ENCODE data around the gene LGMN. TPM values are rescaled to one million over a fixed set of nuclear protein-coding genes. Genes with fewer than 3 reads are reported as not detected.

LGMN gene
- polyA plus RNA-seq, 1 of the 3 experiments (the other 2 are of a cell fraction): 76.3 TPM

DNA sequence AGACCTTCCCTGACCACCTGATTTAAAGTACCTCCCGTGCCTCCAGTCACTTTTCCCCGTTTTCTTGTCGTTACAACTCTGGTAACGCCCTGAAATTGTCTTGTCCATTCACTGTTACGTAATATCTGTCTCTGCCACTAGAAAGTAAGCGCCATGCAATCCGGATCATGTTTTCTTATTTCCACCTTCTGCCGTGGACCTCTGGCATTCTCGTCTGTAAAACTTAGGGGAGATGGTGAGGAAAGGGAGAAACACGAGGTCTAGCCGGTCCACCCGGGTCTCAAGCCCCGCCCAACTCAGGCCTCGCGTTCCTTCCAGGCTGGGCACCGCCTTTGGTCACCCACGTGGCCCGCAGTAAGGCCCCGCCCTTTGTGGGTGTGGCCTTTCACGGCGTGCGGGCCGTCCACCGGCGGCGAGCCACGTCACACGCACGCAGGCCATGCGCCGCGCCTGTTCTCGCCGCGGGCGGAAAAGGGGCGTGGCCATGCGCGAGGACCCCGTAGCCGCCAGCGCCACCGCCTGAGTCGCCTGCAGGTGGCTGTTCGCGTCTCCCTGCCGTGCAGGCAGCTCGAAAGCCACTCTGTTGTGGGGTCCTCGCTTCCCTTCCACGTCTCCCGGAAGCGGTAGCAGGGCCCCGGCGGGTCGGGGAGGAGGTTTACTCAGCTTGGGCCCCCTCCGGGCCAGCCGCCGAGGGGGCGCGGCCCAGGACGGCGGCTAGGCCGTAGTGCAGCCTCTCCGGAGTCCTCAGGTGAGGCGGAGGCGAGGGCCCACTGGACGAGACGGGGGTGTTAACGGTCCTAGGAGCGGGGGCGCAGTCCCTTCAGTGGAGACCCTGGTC, 45.5 kb upstream of the LGMN start, which contains the start of gene GOLGA5 (continued):
- TF ChIP-seq, protein P1, sequence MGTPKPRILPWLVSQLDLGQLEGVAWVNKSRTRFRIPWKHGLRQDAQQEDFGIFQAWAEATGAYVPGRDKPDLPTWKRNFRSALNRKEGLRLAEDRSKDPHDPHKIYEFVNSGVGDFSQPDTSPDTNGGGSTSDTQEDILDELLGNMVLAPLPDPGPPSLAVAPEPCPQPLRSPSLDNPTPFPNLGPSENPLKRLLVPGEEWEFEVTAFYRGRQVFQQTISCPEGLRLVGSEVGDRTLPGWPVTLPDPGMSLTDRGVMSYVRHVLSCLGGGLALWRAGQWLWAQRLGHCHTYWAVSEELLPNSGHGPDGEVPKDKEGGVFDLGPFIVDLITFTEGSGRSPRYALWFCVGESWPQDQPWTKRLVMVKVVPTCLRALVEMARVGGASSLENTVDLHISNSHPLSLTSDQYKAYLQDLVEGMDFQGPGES (IDR thresholded peaks at IDR 0.05; ENCODE audit: low read depth, low read length): no peak
- TF ChIP-seq FOXJ3 (CRISPR knock-in tag; IDR thresholded peaks at IDR 0.05): peak; percentile 12; the same call in 1 of the 2 replicates
- TF ChIP-seq MXI1 (IDR thresholded peaks at IDR 0.05; ENCODE audit: low read depth, low read length): peak; percentile 95
- TF ChIP-seq EP300 (IDR thresholded peaks at IDR 0.05; ENCODE audit: borderline replicate concordance in 1 of 2, low read depth in 1 of 2, low read length in 1 of 2): no peak
- peak; percentile 66 for TF ChIP-seq NRF1 (IDR thresholded peaks at IDR 0.05; ENCODE audit: low read depth, low read length)
- no peak for TF ChIP-seq SMC3 (IDR thresholded peaks at IDR 0.05; ENCODE audit: low read depth, low read length)
- no peak for TF ChIP-seq JUND (IDR thresholded peaks at IDR 0.05)
- peak; percentile 93; the same call in 1 of the 2 replicates for TF ChIP-seq SIN3A (IDR thresholded peaks at IDR 0.05; ENCODE audit: borderline replicate concordance, low read depth, low read length)
- peak; percentile 16; the same call in 1 of the 2 replicates for TF ChIP-seq TCF12 (IDR thresholded peaks at IDR 0.05)
- TF ChIP-seq NFIC (IDR thresholded peaks at IDR 0.05; ENCODE audit: borderline replicate concordance): no peak
- TF ChIP-seq, protein P2, sequence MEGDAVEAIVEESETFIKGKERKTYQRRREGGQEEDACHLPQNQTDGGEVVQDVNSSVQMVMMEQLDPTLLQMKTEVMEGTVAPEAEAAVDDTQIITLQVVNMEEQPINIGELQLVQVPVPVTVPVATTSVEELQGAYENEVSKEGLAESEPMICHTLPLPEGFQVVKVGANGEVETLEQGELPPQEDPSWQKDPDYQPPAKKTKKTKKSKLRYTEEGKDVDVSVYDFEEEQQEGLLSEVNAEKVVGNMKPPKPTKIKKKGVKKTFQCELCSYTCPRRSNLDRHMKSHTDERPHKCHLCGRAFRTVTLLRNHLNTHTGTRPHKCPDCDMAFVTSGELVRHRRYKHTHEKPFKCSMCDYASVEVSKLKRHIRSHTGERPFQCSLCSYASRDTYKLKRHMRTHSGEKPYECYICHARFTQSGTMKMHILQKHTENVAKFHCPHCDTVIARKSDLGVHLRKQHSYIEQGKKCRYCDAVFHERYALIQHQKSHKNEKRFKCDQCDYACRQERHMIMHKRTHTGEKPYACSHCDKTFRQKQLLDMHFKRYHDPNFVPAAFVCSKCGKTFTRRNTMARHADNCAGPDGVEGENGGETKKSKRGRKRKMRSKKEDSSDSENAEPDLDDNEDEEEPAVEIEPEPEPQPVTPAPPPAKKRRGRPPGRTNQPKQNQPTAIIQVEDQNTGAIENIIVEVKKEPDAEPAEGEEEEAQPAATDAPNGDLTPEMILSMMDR (IDR thresholded peaks at IDR 0.05): no peak
- no peak for TF ChIP-seq RAD21 (IDR thresholded peaks at IDR 0.05; ENCODE audit: low read length)

DNA sequence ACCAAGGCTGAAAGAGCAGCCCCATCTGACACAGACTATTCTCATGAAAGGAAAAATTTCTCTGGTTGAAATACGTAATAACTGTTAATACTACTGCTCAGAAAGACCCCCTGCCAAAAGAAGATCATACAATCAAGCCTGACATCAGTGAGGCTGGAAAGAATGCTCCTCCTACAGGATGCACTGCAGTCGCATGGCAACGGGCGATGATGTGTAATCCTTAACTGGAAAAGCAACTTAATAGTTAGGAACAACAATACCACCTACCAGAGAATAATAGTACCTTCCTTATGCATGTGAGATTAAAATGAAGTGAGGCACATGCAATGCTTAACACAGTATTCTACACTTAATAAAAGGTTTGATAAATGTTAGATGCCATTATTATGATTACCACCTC, 44.5 kb upstream of the LGMN start:
- no peaks in the 10 kb centered on the region for H4K20me1 ChIP-seq (ENCODE audit: insufficient read depth)
- H3K79me2 ChIP-seq (ENCODE audit: insufficient read depth): peaks cover 35% of the 10 kb centered on the region
- H3K36me3 ChIP-seq (replicated peaks in 1 of 2; ENCODE audit: control insufficient read depth in 1 of 2, insufficient read depth in 2 of 2, low read length in 1 of 2): peaks cover 8 to 9% of the 10 kb centered on the region in 2 experiments
- WGBS (ENCODE audit: low lambda C conversion rate): 87% methylated on average over 4 of the region's 4 CpGs
- DNase-seq: no peak
- H2AFZ ChIP-seq (ENCODE audit: low read depth): no peak overlapping the region
- no peak overlapping the region for H3K9ac ChIP-seq
- no peak overlapping the region for H3K4me3 ChIP-seq (ENCODE audit: low read depth in 2 of 2, low read length in 1 of 2)
- TF ChIP-seq, protein P3, sequence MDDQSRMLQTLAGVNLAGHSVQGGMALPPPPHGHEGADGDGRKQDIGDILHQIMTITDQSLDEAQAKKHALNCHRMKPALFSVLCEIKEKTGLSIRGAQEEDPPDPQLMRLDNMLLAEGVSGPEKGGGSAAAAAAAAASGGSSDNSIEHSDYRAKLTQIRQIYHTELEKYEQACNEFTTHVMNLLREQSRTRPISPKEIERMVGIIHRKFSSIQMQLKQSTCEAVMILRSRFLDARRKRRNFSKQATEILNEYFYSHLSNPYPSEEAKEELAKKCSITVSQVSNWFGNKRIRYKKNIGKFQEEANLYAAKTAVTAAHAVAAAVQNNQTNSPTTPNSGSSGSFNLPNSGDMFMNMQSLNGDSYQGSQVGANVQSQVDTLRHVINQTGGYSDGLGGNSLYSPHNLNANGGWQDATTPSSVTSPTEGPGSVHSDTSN (IDR thresholded peaks at IDR 0.05): no peak
- POLR2A ChIA-PET: interaction anchor here (1.7 kb wide), 1 partner anchor 125 kb away, joined by 4 read pairs; no protein-coding TSS in a partner anchor
- H3K9me3 ChIP-seq: peaks cover 21% of the 10 kb centered on the region; the same call in 1 of the 2 replicates
- peaks cover 10% of the 10 kb centered on the region for H3F3A ChIP-seq (replicated peaks; ENCODE audit: insufficient read depth)
- CTCF ChIA-PET: interaction anchor here (2.7 to 13.4 kb wide), 2 partner anchors 9 to 105 kb away, joined by 12 to 186 read pairs; no protein-coding TSS in a partner anchor
- peaks cover 0 to 8% of the 10 kb centered on the region in 2 experiments; a peak in 2 of 4 replicates for H3K4me1 ChIP-seq (ENCODE audit: control insufficient read depth in 1 of 2, insufficient read depth in 2 of 2, low read depth in 1 of 2, low read length in 1 of 2)
- no peaks in the 10 kb centered on the region for H3K27me3 ChIP-seq (ENCODE audit: insufficient read depth)
- no peaks in the 10 kb centered on the region for H3K9me2 ChIP-seq
- H3K4me2 ChIP-seq: no peak overlapping the region
- no peak overlapping the region for H3K27ac ChIP-seq (ENCODE audit: low read depth in 2 of 2, low read length in 1 of 2)
